GM23248 (cell line): ENCODE measurements around the gene GALM. TPM values are rescaled to one million over a fixed set of nuclear protein-coding genes. Genes with fewer than 3 reads are reported as not detected.
"Not testable (repeated sequence)": the region's sequence is repeated elsewhere in the genome, so short reads cannot be mapped to it uniquely, and the experiment has no call there.

Experiments used
- DNase-seq: peaks from one replicate; pipeline ENCODE4 v3.0.0-alpha.2; 2015
- H2AFZ ChIP-seq: fragments of 200-600 bp; sonication (generic); 2 replicates; pipeline ENCODE4 v1.6.1; 2016; ENCODE audit warnings: antibody characterized with exemption
- H3F3A ChIP-seq: fragments of 200-600 bp; sonication (generic); 2 replicates; pipeline ENCODE4 v1.6.1; 2016; ENCODE audit warnings: mild to moderate bottlenecking, antibody characterized with exemption, mixed run types; ENCODE audit not compliant: insufficient read depth
- H3K27ac ChIP-seq: fragments of 200-600 bp; sonication (generic); 2 replicates; pipeline ENCODE4 v1.5.1; 2016; ENCODE audit warnings: mild to moderate bottlenecking
- H3K27me3 ChIP-seq: fragments of 200-600 bp; sonication (generic); replicated peaks from 2 replicates; pipeline ENCODE4 v1.6.1; 2016; ENCODE audit warnings: mild to moderate bottlenecking; ENCODE audit not compliant: insufficient read depth
- H3K36me3 ChIP-seq: fragments of 200-600 bp; sonication (generic); 2 replicates; pipeline ENCODE4 v1.6.1; 2016; ENCODE audit warnings: low read depth, mild to moderate bottlenecking
- H3K4me1 ChIP-seq: fragments of 200-600 bp; sonication (generic); 2 replicates; pipeline ENCODE4 v1.6.1; 2016; ENCODE audit warnings: mild to moderate bottlenecking; ENCODE audit not compliant: insufficient read depth
- H3K4me2 ChIP-seq: fragments of 200-600 bp; sonication (generic); one replicate; pipeline ENCODE4 v1.6.1; 2016; ENCODE audit warnings: mild to moderate bottlenecking; ENCODE audit not compliant: unreplicated experiment
- H3K4me3 ChIP-seq: fragments of 200-600 bp; sonication (generic); 2 replicates; pipeline ENCODE4 v1.5.1; 2016; ENCODE audit warnings: mild to moderate bottlenecking
- H3K79me2 ChIP-seq: fragments of 200-600 bp; sonication (generic); 2 replicates; pipeline ENCODE4 v1.6.1; 2016; ENCODE audit warnings: mild to moderate bottlenecking; ENCODE audit not compliant: insufficient read depth
- H3K9ac ChIP-seq: fragments of 200-600 bp; sonication (generic); 2 replicates; pipeline ENCODE4 v1.6.1; 2016; ENCODE audit warnings: mild to moderate bottlenecking
- H3K9me2 ChIP-seq: fragments of 200-600 bp; sonication (generic); 2 replicates; pipeline ENCODE4 v1.6.1; 2016; ENCODE audit warnings: mixed run types, mild to moderate bottlenecking, moderate library complexity; ENCODE audit not compliant: insufficient read depth
- H3K9me3 ChIP-seq: fragments of 200-600 bp; sonication (generic); one replicate; pipeline ENCODE4 v1.6.1; 2017; ENCODE audit warnings: low read depth
- H4K20me1 ChIP-seq: fragments of 200-600 bp; sonication (generic); 2 replicates; pipeline ENCODE4 v1.6.0; 2016; ENCODE audit not compliant: insufficient read depth
- EZH2 ChIP-seq: fragments of 200-600 bp; sonication (generic); IDR thresholded peaks from 2 replicates; pipeline ENCODE4 v1.6.1; 2018; ENCODE audit warnings: antibody characterized with exemption, mild to moderate bottlenecking; ENCODE audit not compliant: insufficient read depth, poor library complexity, severe bottlenecking
- EZH2phosphoT487 ChIP-seq: fragments of 200-600 bp; sonication (generic); IDR thresholded peaks from 2 replicates; pipeline ENCODE4 v1.6.1; 2018; ENCODE audit warnings: antibody characterized with exemption, moderate library complexity, mild to moderate bottlenecking, low read depth; ENCODE audit not compliant: insufficient read depth
- WGBS, 2 experiments: methylation state at CpG; one replicate each; pipeline ENCODE4 v1.1.6; 2015 to 2017; ENCODE audit warnings: low lambda C conversion rate in 2 of 2, low coverage in 1 of 2; ENCODE audit errors: missing lambda C conversion rate in 2 of 2; 5-methylcytosine and 5-hydroxymethylcytosine counted together
- in situ Hi-C: fragments of 300-500 bp; cut with MboI; formaldehyde crosslinking; loops from 2 replicates; pipeline ENCODE4 v1.15.0; 2020
- polyA plus RNA-seq: library from polyadenylated mRNA; unstranded; fragments of >200 nt; fragmentation: Nextera tagmentation; extraction: Ambion mirVana; gene quantifications from 2 replicates; pipeline ENCODE4 v1.2.1, GENCODE V29; 2016
- total RNA-seq: library from RNA; depleted of rRNA; stranded (reverse); fragments of >200 nt; shearing (Covaris generic); gene quantifications from 2 replicates; pipeline ENCODE4 v1.2.3, GENCODE V29; 2014

The GALM gene
- total and polyA plus RNA-seq, 2 experiments from 2014 or later: 7.6 to 10.8 TPM

DNA sequence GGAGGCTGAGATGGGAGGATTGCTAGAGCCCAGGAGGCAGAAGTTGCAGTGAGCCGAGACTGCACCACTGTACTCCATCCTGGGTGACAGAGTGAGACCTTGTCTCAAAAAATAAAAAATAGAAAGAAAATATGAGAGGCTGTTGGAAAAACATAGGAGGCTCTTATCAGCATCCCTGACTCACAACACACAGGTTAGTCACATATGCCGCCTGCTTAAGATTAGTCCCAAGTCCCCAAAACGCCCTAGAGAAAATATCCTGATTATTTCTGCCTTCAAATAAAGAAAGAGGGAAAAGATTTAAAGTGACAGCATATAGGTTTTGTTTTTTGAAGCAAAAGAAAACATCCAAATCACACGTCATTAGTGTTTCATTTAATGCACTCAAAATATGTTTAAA is 29.8 kb upstream of the GALM start:
- H3K27ac ChIP-seq: no peak overlapping the region
- in situ Hi-C loops: no loop called here
- H3K27me3 ChIP-seq: no peaks in the 10 kb centered on the region
- no peak overlapping the region for H3K4me3 ChIP-seq
- 73 to 80% methylated on average over 4 of the region's 4 CpGs for WGBS, 2 experiments
- no peak for TF ChIP-seq EZH2phosphoT487
- no peak for TF ChIP-seq EZH2
- no peak overlapping the region for H3K9ac ChIP-seq
- H3K9me3 ChIP-seq: no peaks in the 10 kb centered on the region
- no peaks in the 10 kb centered on the region for H3F3A ChIP-seq
- no peaks in the 10 kb centered on the region for H3K36me3 ChIP-seq
- no peak for DNase-seq
- no peaks in the 10 kb centered on the region for H3K9me2 ChIP-seq
- H2AFZ ChIP-seq: no peak overlapping the region
- no peaks in the 10 kb centered on the region for H4K20me1 ChIP-seq
- H3K4me2 ChIP-seq: no peak overlapping the region
- H3K4me1 ChIP-seq: no peaks in the 10 kb centered on the region
- no peaks in the 10 kb centered on the region for H3K79me2 ChIP-seq

DNA sequence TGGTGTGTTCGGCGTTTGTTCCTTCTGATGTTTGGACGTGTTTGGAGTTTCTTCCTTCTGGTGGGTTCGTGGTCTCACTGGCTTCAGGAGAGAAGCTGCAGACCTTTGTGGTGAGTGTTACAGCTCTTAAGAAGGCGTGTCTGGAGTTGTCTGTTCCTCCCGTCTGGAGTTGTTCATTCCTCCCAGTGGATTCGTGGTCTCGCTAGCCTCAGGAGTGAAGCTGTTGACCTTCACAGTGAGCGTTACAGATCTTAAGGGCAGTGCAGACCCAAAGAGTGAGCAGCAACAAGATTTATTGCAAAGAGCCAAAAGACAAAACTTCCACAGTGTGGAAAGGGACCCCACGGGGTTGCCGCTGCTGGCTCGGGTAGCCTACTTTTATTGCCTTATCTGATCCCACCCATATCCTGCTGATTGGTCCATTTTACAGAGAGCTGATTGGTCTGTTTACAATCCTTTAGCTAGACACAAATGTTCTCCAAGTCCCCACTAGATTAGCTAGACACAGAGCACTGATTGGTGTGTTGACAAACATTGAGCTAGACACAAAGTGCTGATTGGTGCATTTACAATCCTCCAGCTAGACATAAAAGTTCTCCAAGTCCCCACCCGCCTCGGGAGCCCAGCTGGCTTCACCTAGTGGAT is 23.4 kb upstream of the GALM start:
- H3K27me3 ChIP-seq, H2AFZ ChIP-seq, H3K9me2 ChIP-seq, H3K4me1 ChIP-seq, in situ Hi-C loops, H3K4me3 ChIP-seq, H3K4me2 ChIP-seq, DNase-seq, H3K79me2 ChIP-seq, H3F3A ChIP-seq, H3K9me3 ChIP-seq, H3K9ac ChIP-seq, H4K20me1 ChIP-seq, H3K27ac ChIP-seq, H3K36me3 ChIP-seq: not testable (repeated sequence)
- 69 to 72% methylated on average over 12 to 14 of the region's 14 CpGs for WGBS, 2 experiments

DNA sequence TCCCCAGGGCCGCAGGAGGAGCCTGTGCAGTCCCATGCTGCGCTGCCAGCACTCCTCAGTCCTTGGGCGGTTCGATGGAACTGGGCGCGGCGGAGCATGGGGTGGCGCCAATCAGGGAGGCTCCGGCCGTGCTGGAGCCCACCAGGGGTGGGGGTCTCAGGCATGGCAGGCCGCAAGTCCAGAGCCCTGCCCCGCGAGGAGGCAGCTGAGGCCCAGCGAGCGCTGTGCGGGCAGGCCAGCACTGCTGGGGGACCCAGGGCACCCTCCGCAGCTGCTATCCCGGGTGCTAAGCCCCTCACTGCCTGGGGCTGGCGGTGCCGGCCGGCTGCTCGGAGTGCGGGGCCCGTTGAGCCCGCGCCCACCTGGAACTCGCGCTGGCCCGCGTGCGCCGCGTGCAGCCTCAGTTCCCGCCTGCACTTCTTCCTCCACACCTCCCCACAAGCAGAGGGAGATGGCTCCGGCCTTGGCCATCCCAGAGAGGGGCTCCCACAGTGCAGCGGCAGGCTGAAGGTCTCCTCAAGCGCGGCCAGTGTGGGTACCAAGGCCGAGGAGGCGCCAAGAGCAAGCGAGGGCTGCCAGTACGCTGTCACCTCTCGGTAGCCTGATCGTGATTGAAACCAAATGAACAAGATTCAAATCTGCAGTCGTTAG is 22.8 kb upstream of the GALM start:
- H4K20me1 ChIP-seq: no peaks in the 10 kb centered on the region
- H3K9me2 ChIP-seq: no peaks in the 10 kb centered on the region
- no peaks in the 10 kb centered on the region for H3K79me2 ChIP-seq
- DNase-seq: no peak
- no peak overlapping the region for H3K4me2 ChIP-seq
- no peak overlapping the region for H2AFZ ChIP-seq
- no peaks in the 10 kb centered on the region for H3F3A ChIP-seq
- TF ChIP-seq EZH2 (no peak), EZH2phosphoT487 (no peak)
- WGBS, 2 experiments: 92% methylated on average over 31 to 42 of the region's 45 CpGs
- H3K36me3 ChIP-seq: no peaks in the 10 kb centered on the region
- no peak overlapping the region for H3K9ac ChIP-seq
- in situ Hi-C loops: no loop called here
- no peaks in the 10 kb centered on the region for H3K9me3 ChIP-seq
- H3K27ac ChIP-seq: no peak overlapping the region
- H3K27me3 ChIP-seq: no peaks in the 10 kb centered on the region
- no peaks in the 10 kb centered on the region for H3K4me1 ChIP-seq
- H3K4me3 ChIP-seq: no peak overlapping the region

DNA sequence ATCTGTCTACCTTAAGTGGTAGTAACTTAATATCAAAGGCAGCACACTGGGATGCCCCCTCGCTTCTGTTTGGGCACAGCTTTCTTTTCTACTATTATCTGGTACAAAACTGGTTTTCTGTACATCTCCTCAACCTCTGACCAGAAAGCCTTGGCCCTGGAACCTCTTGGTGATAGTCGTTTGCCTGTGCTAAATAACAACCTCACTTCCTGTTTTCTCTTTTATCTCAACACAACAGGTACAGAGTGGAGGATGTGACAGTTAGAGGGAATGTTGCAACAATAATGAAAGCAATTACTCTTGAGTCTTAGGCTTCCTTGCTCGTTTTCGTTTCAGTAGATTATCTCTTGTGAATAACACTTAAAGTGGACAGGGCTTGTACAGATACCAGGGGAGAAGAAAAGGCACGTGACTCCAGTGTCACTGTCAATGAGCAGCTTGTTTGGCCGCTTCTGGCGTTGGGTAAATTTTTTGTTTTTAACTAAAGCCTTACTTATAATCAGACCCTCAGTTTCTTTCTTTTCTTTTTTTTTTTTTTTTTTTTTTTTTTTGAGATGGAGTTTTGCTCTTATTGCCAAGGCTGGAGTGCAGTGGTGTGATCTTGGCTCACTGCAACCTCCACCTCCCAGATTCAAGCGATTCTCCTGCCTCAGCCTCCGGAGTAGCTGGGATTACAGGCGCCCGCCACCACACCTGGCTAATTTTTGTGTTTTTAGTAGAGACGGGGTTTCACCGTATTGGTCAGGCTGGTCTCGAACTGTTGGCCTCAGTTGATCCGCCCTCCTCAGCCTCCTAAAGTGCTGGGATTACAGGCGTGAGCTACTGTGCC is 22.0 kb upstream of the GALM start:
- H3K9me3 ChIP-seq, H3K79me2 ChIP-seq, H3K4me3 ChIP-seq, H4K20me1 ChIP-seq, DNase-seq, H3F3A ChIP-seq, H2AFZ ChIP-seq, H3K9ac ChIP-seq, H3K4me1 ChIP-seq, H3K36me3 ChIP-seq, H3K9me2 ChIP-seq, H3K4me2 ChIP-seq, in situ Hi-C loops, H3K27ac ChIP-seq, H3K27me3 ChIP-seq: not testable (repeated sequence)
- WGBS, 2 experiments: 79 to 83% methylated on average over 16 of the region's 16 CpGs
